ENCODE measurements around the gene EHBP1.
"Not testable (repeated sequence)": the region's sequence is repeated elsewhere in the genome, so short reads cannot be mapped to it uniquely, and the experiment has no call there.

EHBP1 gene

DNA sequence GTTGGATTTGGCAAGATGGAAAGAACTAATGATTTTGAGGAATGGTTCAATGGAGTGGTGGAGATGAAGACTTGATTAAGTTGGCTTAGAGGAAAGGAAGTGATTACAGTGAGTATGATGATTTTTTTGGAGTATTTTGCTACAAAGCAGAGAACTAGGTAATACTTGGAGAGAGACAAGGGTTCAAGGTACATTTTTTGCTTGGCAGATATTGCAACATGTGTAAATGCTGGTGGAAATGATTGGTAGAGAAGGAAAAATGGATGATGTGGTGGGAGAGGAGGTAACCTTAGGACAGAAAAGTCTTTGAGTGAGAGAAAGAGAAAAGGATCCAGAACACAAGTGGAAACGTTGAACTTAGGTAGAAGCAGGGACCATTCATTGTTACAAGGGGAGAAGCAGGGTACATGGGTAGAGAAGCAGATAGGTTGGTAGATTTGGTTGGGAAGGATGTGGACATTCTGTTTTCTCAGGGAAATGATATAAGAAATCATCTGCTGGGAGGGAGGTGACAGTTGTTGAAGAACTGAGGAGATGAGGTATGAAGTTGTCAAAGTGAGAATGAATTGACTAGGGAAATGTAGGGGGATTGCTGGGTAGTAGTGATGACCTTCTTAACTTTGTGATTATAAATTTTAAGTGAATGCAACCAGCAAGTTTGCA is 6.5 kb downstream of the EHBP1 start:
- H3K4me3 ChIP-seq (replicated peaks; ENCODE audit: low read depth, low read length), result no peak overlapping the region
- no peak for DNase-seq (ENCODE audit: extremely low read depth, low read depth)
- TF ChIP-seq, protein P1, sequence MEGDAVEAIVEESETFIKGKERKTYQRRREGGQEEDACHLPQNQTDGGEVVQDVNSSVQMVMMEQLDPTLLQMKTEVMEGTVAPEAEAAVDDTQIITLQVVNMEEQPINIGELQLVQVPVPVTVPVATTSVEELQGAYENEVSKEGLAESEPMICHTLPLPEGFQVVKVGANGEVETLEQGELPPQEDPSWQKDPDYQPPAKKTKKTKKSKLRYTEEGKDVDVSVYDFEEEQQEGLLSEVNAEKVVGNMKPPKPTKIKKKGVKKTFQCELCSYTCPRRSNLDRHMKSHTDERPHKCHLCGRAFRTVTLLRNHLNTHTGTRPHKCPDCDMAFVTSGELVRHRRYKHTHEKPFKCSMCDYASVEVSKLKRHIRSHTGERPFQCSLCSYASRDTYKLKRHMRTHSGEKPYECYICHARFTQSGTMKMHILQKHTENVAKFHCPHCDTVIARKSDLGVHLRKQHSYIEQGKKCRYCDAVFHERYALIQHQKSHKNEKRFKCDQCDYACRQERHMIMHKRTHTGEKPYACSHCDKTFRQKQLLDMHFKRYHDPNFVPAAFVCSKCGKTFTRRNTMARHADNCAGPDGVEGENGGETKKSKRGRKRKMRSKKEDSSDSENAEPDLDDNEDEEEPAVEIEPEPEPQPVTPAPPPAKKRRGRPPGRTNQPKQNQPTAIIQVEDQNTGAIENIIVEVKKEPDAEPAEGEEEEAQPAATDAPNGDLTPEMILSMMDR (IDR thresholded peaks at IDR 0.05; ENCODE audit: low read depth, low read length, missing control alignments), result no peak

DNA sequence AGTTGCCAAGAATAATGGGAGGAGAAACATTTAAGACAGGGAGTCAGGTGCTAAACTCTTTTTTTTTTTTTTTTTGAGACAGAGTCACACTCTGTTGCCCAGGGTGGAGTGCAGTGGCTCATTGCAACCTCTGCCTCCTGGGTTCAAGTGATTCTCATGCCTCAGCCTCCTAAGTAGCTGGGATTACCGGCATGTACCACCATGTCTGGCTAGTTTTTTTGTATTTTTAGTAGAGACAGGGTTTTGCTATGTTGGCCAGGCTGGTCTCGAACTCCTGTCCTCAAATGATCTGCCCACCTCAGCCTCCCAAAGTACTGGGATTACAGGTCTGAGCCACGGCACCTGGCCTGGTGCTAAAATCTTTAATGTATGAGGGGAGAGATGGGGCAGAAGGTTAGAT is 7.7 kb downstream of the EHBP1 start:
- H3K4me3 ChIP-seq (replicated peaks; ENCODE audit: low read depth, low read length); DNase-seq (ENCODE audit: extremely low read depth, low read depth): not testable (repeated sequence)

DNA sequence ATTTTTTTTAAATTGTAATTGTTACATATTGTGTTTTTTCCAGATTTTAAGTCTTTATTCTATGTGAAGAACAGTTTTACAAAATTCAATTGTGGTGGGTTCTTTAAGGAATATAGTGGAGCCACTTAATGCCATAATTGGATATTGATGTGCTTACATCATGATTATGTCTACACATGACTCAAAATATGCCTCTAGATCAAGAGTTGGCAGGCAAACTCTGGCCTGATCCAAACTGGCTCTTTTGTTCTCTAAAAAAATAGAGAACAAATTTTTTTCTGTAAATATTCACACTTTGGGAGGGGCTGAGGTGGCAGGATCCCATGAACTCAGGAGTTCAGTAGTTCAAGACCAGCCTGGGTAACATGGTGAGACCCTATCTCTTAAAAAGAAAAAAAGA is 8.3 kb downstream of the EHBP1 start:
- no peak for DNase-seq (ENCODE audit: extremely low read depth, low read depth)
- no peak overlapping the region for H3K4me3 ChIP-seq (replicated peaks; ENCODE audit: low read depth, low read length)
- TF ChIP-seq, protein P1 (IDR thresholded peaks at IDR 0.05; ENCODE audit: low read depth, low read length, missing control alignments), result no peak

DNA sequence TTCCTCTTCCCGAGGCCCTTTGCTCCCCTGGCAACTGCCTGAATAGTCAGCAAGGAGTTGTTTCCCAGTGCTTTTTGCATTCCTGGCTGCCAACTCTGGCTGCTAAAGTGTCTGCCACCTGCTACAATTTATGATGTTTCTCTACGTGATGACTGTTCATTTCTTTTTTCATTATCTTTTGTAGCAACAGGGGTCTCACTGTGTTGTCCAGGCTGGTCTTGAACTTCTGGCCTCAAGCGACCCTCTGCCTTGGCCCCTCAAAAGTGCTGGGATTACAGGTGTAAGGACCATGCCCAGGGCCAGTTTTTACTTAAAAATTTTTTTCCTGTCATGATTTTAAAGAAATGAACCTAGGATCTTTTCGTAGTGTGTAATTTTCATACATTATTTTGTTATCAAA is 11.3 kb downstream of the EHBP1 start:
- TF ChIP-seq, protein P1 (IDR thresholded peaks at IDR 0.05; ENCODE audit: low read depth, low read length, missing control alignments), result no peak
- no peak overlapping the region for H3K4me3 ChIP-seq (replicated peaks; ENCODE audit: low read depth, low read length)
- DNase-seq (ENCODE audit: extremely low read depth, low read depth), result no peak

DNA sequence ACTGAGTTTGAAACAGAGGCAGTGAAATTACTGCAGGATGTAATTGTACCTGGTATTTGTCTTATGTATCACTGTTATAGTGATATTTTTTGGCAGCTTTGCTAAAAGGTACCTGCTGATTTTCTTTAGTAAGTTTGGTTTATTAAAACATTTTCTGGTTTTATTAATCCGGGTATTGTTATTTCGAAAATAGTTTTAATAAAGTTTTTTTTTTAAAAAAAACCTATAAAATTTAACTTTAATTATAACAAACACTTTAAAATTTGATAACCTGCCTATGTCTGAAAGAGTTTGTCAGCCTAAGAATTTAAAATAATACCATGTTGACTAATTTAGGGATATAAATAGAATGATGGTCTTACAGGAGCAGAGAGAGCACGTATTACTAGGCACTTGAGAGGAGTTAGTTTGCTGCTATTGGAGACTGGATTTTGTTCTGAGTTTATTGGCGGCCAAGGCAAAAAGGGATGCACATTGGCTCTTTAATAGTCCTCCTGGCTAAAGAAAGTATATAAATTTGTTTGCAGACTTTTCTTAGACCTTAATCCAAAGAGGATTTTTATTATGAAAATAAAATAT is 12.1 kb downstream of the EHBP1 start:
- no peak for DNase-seq (ENCODE audit: extremely low read depth, low read depth)
- TF ChIP-seq, protein P1 (IDR thresholded peaks at IDR 0.05; ENCODE audit: low read depth, low read length, missing control alignments), result no peak
- no peak overlapping the region for H3K4me3 ChIP-seq (replicated peaks; ENCODE audit: low read depth, low read length)

DNA sequence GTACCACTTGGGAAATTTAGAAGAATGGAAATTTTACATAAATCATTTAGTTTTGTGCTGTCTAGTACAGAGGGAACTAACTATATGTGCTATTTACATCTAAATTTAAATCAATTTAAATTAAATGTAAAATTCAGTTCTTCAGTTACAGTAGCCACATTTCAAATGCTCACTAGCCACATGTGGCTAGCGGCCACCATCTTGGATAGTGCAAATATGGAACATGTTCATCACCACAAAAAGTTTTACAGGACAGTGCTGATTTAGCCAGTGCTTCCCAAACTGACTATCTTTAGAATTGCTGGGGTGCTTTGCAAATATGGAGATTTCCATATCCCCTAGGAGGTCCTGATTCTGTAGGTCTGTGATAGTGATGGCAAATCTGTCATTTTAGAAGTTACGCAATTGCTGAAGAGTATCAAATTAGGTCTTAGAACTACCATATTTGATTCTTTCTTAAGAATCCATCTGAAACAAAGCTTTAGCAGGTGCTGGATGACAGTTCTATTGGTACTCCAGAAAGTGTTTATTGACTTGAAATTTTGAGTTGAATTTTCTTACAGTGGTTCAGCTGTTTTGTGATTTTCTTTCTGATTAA is 12.8 kb downstream of the EHBP1 start:
- TF ChIP-seq, protein P1 (IDR thresholded peaks at IDR 0.05; ENCODE audit: low read depth, low read length, missing control alignments), result no peak
- H3K4me3 ChIP-seq (replicated peaks; ENCODE audit: low read depth, low read length), result no peak overlapping the region
- no peak for DNase-seq (ENCODE audit: extremely low read depth, low read depth)

DNA sequence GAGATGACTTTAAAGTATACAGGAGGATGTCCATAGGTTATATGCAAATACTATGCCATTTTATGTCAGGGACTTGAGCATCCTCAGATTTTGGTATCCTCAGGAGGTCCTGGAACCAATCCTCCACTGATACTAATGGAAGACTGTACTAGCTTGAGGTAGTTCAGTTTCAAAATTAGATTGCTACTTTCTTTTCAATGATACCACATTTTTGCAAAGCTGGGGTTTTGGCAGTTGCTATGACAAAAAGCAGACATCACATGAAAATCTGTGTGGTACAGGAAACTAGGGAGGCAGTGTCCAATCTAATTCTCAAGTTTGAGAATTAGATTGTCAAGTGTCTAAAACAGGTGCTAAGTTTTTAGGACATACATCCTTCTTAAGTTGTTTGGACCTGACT is 14.2 kb downstream of the EHBP1 start:
- no peak overlapping the region for H3K4me3 ChIP-seq (replicated peaks; ENCODE audit: low read depth, low read length)
- DNase-seq (ENCODE audit: extremely low read depth, low read depth), result no peak
- TF ChIP-seq, protein P1 (IDR thresholded peaks at IDR 0.05; ENCODE audit: low read depth, low read length, missing control alignments), result no peak

Measured in HFF-Myc (cell line).